Astrocyte of the spinal cord (primary cell): Measurements from ENCODE around the gene IGFBP1.

Experiments used
- DNase-seq: peaks from one replicate; pipeline ENCODE4 v3.0.0; 2011; ENCODE audit warnings: low read depth, low spot score
- H3K4me3 ChIP-seq: 2 replicates; pipeline ENCODE4 v1.5.1; 2011; ENCODE audit warnings: low read depth, mild to moderate bottlenecking, low read length, moderate library complexity
- CTCF ChIP-seq: IDR thresholded peaks from 2 replicates; pipeline ENCODE4 v1.5.1; 2012; ENCODE audit warnings: low read depth, mild to moderate bottlenecking, low read length, inconsistent platforms
- in situ Hi-C: cut with HindIII; loops from 2 replicates; pipeline ENCODE4 v1.10.0; 2017; ENCODE audit warnings: low sequenced_read_pairs

IGFBP1 gene

GRCh38 chr7:45917658-45918057 lies 29.4 kb downstream of the IGFBP1 start:
- H3K4me3 ChIP-seq: peak overlapping the region; percentile 6
- in situ Hi-C loops: no loop called here
- peak; percentile 97 for TF ChIP-seq CTCF
- DNase-seq: peak; percentile 74

- DNase-seq: no peak
- H3K4me3 ChIP-seq: no peak overlapping the region
- no peak for TF ChIP-seq CTCF
- in situ Hi-C loops: no loop called here
These were observed 30.3 kb downstream of the IGFBP1 start for GRCh38 chr7:45918556-45918955.

- DNase-seq: no peak
- peak overlapping the region; percentile 50 for H3K4me3 ChIP-seq
- in situ Hi-C loops: no loop called here
- TF ChIP-seq CTCF: no peak
These were observed 31.0 kb downstream of the IGFBP1 start for GRCh38 chr7:45919231-45919784.

- no peak for DNase-seq
- in situ Hi-C loops: no loop called here
- no peak for TF ChIP-seq CTCF
- peak overlapping the region; percentile 50 for H3K4me3 ChIP-seq
These were observed 31.7 kb downstream of the IGFBP1 start for GRCh38 chr7:45919993-45920459.

GRCh38 chr7:45920502-45921380 lies 32.5 kb downstream of the IGFBP1 start, which contains the start of gene IGFBP3:
Gene IGFBP3 (minus strand): TSS chr7:45921272. CDS start chr7:45921140, 132 bp downstream.
- DNase-seq: peak; percentile 40
- in situ Hi-C loops: no loop called here
- H3K4me3 ChIP-seq: peak within 1 kb of the TSS; percentile 50
- TF ChIP-seq CTCF: no peak

GRCh38 chr7:45921381-45921698 lies 33.1 kb downstream of the IGFBP1 start:
- peak overlapping the region; percentile 50 for H3K4me3 ChIP-seq
- DNase-seq: peak; percentile 2
- TF ChIP-seq CTCF: no peak
- in situ Hi-C loops: no loop called here
